ENCODE measurements around the gene CC2D2B. TPM values are rescaled to one million over a fixed set of nuclear protein-coding genes. Genes with fewer than 3 reads are reported as not detected.

Gene CC2D2B
- total and polyA plus RNA-seq, 2 of the 13 experiments (the other 11 are each of a cell fraction or from before 2014, with no cell fraction given): 0.20 TPM; not detected in 1

GRCh38 chr10:96056787-96057186 lies 149.0 kb downstream of the CC2D2B start:
- H3K4me2 ChIP-seq (ENCODE audit: low read depth, low read length): no peak overlapping the region
- 93% methylated on average over 7 of the region's 7 CpGs for WGBS (ENCODE audit: low lambda C conversion rate)
- no peaks in the 10 kb centered on the region for H4K20me1 ChIP-seq (ENCODE audit: insufficient read depth, low read length)
- CTCF ChIA-PET (ENCODE audit: low intra/inter-chr PET ratio, low total read pairs): no interaction called here
- no peaks in the 10 kb centered on the region for H3K9me3 ChIP-seq (ENCODE audit: low read length)
- 0 out of 2 replicates have a peak, but pooled peaks cover under 1% of the 10 kb centered on the region for H3K4me1 ChIP-seq (ENCODE audit: insufficient read depth, low read length)
- intact Hi-C loops (cut with micrococcal nuclease; ENCODE audit: unreplicated experiment): no loop called here
- H3K4me3 ChIP-seq (replicated peaks in 1 of 3; ENCODE audit: insufficient read depth in 1 of 3, low read depth in 2 of 3, low read length in 3 of 3): no peak overlapping the region
- peaks cover 25% of the 10 kb centered on the region for H3K79me2 ChIP-seq (ENCODE audit: insufficient read depth, low read length)
- no TSS peak for BruUV-seq (replicated peaks)
- TF ChIP-seq HES4 (CRISPR knock-in tag; IDR thresholded peaks at IDR 0.05; ENCODE audit: borderline replicate concordance): no peak
- TF ChIP-seq NFE2 (CRISPR knock-in tag; IDR thresholded peaks at IDR 0.05): no peak
- no peak for TF ChIP-seq ZNF12 (CRISPR knock-in tag; IDR thresholded peaks at IDR 0.05)
- no peak for TF ChIP-seq ZNF773 (CRISPR knock-in tag; IDR thresholded peaks at IDR 0.05; ENCODE audit: borderline replicate concordance)
- no peak for TF ChIP-seq BRCA1 (CRISPR knock-in tag; IDR thresholded peaks at IDR 0.05)
- no peak for TF ChIP-seq ZNF501 (CRISPR knock-in tag; IDR thresholded peaks at IDR 0.05)
- TF ChIP-seq, protein P1, sequence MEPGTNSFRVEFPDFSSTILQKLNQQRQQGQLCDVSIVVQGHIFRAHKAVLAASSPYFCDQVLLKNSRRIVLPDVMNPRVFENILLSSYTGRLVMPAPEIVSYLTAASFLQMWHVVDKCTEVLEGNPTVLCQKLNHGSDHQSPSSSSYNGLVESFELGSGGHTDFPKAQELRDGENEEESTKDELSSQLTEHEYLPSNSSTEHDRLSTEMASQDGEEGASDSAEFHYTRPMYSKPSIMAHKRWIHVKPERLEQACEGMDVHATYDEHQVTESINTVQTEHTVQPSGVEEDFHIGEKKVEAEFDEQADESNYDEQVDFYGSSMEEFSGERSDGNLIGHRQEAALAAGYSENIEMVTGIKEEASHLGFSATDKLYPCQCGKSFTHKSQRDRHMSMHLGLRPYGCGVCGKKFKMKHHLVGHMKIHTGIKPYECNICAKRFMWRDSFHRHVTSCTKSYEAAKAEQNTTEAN (CRISPR knock-in tag; conservative IDR thresholded peaks at IDR 0.05): no peak
- TF ChIP-seq LCORL (IDR thresholded peaks at IDR 0.05): no peak
- no peak for TF ChIP-seq LCORL (CRISPR knock-in tag; IDR thresholded peaks at IDR 0.05)
- TF ChIP-seq NCOR1 (IDR thresholded peaks at IDR 0.05; ENCODE audit: borderline replicate concordance, low read length): no peak
- TF ChIP-seq, protein P2, sequence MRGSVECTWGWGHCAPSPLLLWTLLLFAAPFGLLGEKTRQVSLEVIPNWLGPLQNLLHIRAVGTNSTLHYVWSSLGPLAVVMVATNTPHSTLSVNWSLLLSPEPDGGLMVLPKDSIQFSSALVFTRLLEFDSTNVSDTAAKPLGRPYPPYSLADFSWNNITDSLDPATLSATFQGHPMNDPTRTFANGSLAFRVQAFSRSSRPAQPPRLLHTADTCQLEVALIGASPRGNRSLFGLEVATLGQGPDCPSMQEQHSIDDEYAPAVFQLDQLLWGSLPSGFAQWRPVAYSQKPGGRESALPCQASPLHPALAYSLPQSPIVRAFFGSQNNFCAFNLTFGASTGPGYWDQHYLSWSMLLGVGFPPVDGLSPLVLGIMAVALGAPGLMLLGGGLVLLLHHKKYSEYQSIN (CRISPR knock-in tag; IDR thresholded peaks at IDR 0.05; ENCODE audit: borderline replicate concordance): no peak
- peaks cover 5 to 45% of the 10 kb centered on the region in 2 experiments for H3K36me3 ChIP-seq (replicated peaks in 1 of 2; ENCODE audit: control insufficient read depth in 1 of 2, insufficient read depth in 2 of 2, low read length in 2 of 2)
- ATAC-seq (no peak), FAIRE-seq (no peak), DNase-seq (ENCODE audit: low spot score) (no peak)
- no peak overlapping the region for H3K9ac ChIP-seq (ENCODE audit: insufficient read depth, low read depth, low read length)
- no peak overlapping the region for H3K27ac ChIP-seq (ENCODE audit: extremely low read length, insufficient read depth, low read length)
- in situ Hi-C loops (cut with HindIII; ENCODE audit: extremely low pct_ligation_motif_present, low pct_unique_long_range_greater_than_20kb): no loop called here
- H2AFZ ChIP-seq (ENCODE audit: low read length): no peak overlapping the region
- H3K27me3 ChIP-seq (ENCODE audit: control insufficient read depth in 1 of 2, insufficient read depth in 2 of 2, low read length in 2 of 2): no peaks in the 10 kb centered on the region
- POLR2A ChIA-PET: interaction anchor here (1.7 kb wide), 1 partner anchor 33 kb away, joined by 4 read pairs; no protein-coding TSS in a partner anchor
